Myocyte (in vitro differentiated cells): ENCODE data around the gene DUOXA2. TPM values are rescaled to one million over a fixed set of nuclear protein-coding genes. Genes with fewer than 3 reads are reported as not detected.

Experiments used
- DNase-seq: peaks from one replicate; pipeline ENCODE4 v3.0.0-alpha.2; 2012; ENCODE audit warnings: low read depth
- total RNA-seq: library from RNA; depleted of rRNA; stranded (reverse); fragments of >200 nt; gene quantifications from 2 replicates; pipeline ENCODE4 v1.2.3, GENCODE V29; 2014

The DUOXA2 gene
- total RNA-seq, 1 donor from 2014 or later: not detected

GRCh38 chr15:45156744-45157455 lies 42.8 kb downstream of the DUOXA2 start:
- DNase-seq: no peak

- peak; percentile 85 for DNase-seq
These were observed 43.8 kb downstream of the DUOXA2 start for GRCh38 chr15:45157974-45158373.

DNA sequence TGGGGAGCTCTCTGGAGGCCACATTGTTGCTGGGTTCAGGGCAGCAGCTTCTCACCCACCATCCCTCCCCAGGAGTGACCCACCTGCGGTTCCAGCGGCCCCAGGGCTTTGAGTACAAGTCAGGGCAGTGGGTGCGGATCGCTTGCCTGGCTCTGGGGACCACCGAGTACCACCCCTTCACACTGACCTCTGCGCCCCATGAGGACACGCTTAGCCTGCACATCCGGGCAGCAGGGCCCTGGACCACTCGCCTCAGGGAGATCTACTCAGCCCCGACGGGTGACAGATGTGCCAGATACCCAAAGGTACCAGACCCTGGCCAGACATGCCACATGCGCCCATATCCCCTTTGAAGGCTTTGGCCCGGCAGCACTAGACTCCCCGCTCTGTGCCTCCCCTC lies 47.5 kb downstream of the DUOXA2 start:
- no peak for DNase-seq

DNA sequence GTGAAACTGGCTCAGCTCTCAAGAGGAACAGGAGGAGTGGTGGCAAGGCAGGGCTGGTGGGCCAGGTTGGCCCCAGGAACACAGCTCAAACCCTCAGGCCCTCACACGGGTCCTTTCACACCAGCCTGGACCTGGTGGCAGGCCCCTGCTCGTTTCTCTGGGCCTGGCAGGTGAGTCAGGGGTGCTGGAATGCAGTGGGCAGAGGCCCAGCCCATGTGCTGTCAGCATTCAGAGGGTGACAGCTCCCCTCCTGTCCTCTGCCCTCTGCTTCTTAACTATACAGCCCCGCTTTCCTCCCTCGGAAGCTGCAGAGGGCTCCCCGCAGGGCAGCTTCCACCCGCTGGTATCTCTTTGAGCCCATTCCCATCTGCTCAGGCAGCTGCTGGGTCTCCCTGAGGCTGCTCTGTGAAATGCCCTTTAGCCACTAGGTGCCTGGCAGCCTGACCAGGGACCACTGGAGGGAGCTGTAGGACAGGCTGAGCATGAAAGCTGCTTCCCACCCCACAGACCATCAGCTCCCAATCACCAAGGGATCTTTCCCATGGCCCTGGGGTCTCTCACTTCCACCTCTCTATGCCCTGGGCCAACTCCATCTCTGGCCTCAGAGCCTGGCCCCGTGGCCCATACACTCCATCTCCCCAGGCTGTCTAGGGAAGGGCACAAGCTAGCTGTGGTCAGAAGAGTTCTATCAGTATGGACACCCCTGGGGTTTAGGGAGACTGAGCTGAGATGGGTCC lies 48.8 kb downstream of the DUOXA2 start:
- peak; percentile 92 for DNase-seq

GRCh38 chr15:45163508-45163856 lies 49.4 kb downstream of the DUOXA2 start:
- DNase-seq: no peak

GRCh38 chr15:45164914-45165313 lies 50.8 kb downstream of the DUOXA2 start:
- peak; percentile 27 for DNase-seq

GRCh38 chr15:45165536-45165935 lies 51.4 kb downstream of the DUOXA2 start:
- DNase-seq: peak; percentile 19

- peak; percentile 92 for DNase-seq
These were observed 52.9 kb downstream of the DUOXA2 start for GRCh38 chr15:45166834-45167630.

GRCh38 chr15:45167631-45168205 lies 53.6 kb downstream of the DUOXA2 start:
- peak; percentile 18 for DNase-seq

Other genes with a start within 250 kb of the DUOXA2 start
- not detected in 2 replicates for gene TERB2, start 157.6 kb upstream of the DUOXA2 start, total RNA-seq
- gene SORD, start 91.1 kb upstream of the DUOXA2 start, total RNA-seq: 8.3 and 11.2 TPM in 2 replicates
- not detected in 2 replicates for gene DUOX2, start 154 bp upstream of the DUOXA2 start, total RNA-seq
- gene DUOXA1, start 15.6 kb downstream of the DUOXA2 start, total RNA-seq: not detected in 2 replicates
- not detected in 2 replicates for gene DUOX1, start 15.7 kb downstream of the DUOXA2 start, total RNA-seq
- gene SHF, start 73.6 kb downstream of the DUOXA2 start, total RNA-seq: 104 and 161 TPM in 2 replicates
- not detected in 2 replicates for gene SLC28A2, start 137.9 kb downstream of the DUOXA2 start, total RNA-seq